ENCODE measurements around the gene DHX40.
A peak's percentile ranks its signal among the peaks of the same experiment; 100 is the strongest.
"Not testable (repeated sequence)": the region's sequence is repeated elsewhere in the genome, so short reads cannot be mapped to it uniquely, and the experiment has no call there.

Gene DHX40

GRCh38 chr17:59565171-59565958 is at the start of gene DHX40:
Gene DHX40, plus strand, starts transcription at chr17:59565610. Its CDS starts 62 bp downstream, at chr17:59565672.
- DNase-seq (ENCODE audit: low read depth in 3 of 3): peak; percentile 91 to 93 (median 93)

DNA sequence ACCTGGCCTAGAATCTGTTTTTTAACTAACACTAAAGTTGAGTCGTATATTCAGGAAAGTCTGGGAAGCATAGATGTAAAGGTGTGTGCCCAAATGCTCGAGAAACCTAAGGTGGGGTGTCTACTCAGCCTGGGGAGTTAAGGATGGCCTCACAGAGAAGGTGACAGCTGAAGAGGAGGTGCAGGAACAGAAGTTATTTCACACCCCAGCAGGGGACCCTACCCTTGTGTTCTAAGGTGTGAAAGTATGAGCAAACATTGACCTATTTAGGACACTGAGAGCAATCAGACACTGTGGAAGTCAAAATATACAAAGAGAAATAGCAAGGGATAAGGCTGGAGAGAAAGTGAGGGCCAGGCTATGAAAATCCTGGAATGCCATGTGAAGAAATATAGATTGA is 49.0 kb upstream of the DHX40 start:
- DNase-seq (ENCODE audit: low read depth in 3 of 3): no peak

- DNase-seq (ENCODE audit: low read depth in 3 of 3): no peak
These were observed 46.3 kb upstream of the DHX40 start for GRCh38 chr17:59519132-59519531.

GRCh38 chr17:59520251-59520650 is 45.2 kb upstream of the DHX40 start:
- DNase-seq (ENCODE audit: low read depth in 3 of 3): no peak

GRCh38 chr17:59521465-59522126 is 43.8 kb upstream of the DHX40 start:
- DNase-seq (ENCODE audit: low read depth in 3 of 3): peak; percentile 23 to 44 (median 34)

DNA sequence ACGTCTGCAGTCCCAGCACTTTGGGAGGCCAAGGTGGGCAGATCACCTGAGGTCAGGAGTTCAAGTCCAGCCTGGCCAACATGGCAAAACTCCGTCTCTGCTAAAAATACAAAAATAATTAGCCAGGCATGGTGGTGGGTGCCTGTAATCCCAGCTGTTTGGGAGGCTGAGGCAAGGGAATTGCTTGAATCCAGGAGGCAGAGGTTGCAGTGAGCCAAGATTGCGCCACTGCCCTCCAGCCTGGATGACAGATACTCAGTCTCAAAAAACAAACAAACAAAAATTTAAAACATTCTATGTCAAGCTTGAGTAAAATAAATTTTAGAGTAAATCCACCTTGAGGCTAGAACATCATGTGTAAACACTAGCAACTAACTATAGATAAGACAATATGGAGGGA is 40.5 kb upstream of the DHX40 start:
- DNase-seq (ENCODE audit: low read depth in 3 of 3): not testable (repeated sequence)

DNA sequence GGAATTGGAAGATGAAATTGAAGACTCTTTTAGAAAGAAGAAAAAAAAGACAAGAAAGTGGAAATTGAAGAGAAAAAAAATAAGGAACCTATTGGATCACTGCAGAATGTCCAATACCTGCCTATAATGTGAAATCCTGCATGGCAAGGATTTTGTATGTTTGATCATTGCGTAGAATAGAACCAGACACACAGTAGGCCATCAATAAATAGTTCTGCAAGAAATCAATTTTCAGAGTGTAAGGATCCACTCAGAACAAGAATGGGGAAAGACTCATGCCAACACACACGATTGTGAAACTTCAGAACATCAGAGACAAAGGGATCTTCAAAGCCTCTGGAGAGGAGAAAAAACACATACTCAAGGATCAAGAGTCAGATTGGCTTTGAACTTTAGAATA is 39.7 kb upstream of the DHX40 start:
- no peak for DNase-seq (ENCODE audit: low read depth in 3 of 3)

DNA sequence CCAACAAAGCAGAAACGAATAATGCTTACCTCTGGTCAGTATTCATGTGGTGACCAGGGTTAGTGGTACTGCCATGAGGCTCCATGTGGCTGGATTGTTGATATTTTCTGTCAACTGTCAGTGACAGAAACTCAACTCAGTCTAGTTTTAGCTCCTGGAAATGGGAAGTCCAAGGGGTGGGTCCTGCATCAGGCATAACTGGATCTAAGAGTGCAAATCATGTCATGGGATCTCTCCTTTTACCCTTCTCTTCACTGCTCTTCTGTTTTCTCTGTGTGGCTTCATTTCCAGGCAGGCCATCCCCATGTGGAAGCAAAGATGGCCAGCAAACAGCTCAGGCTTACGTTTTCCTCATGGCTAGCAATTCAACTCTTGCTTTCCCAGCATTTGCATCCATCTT is 39.0 kb upstream of the DHX40 start:
- DNase-seq (ENCODE audit: low read depth in 3 of 3): no peak

DNA sequence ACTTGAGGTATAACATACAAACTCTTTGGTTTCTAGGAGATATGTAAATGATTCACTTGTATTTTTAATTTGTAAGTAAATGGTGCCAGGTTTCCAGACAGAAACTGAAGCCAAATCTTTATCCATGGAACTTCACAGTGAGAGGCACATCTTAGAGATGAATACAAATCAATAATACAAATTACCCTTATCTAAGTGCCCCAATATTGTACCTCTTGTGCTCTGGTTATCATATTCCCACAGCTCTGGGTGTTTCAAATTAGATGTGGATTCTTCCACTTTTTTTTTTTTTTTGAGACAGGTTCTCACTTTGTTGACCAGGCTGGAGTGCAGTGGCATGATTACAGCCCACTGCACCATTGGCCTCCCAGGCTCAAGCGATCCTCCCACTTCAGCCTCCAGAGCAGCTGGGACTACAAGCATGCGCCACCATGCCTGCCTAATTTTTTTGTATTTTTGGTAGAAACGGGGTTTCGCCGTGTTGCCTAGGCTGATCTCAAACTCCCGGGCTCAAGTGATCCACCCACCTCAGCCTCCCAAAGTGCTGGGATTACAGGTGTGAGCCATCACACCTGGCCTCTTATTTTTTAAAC is 38.0 kb upstream of the DHX40 start:
- no peak for DNase-seq (ENCODE audit: low read depth in 3 of 3)

GRCh38 chr17:59527931-59528330 is 37.5 kb upstream of the DHX40 start:
- no peak for DNase-seq (ENCODE audit: low read depth in 3 of 3)

DNA sequence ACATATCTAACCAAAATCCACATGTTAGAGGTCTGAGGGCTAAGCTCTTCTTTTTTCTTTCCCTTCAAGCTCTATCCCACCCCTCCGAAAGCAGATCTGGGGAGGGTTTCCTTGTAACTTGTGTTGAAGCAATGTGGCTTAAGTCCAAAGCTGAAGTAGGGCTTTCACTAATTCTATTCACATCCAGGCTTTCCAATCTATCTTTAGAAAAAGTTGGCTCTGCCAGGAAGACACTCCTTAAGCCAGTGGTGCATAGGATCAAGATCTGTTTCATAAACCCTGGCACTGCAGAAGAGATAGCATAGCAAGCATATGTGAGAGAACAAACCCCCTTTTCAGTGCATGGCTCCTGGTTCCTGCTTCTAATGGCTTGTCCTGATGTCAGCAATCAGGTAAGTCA is 34.9 kb upstream of the DHX40 start:
- no peak for DNase-seq (ENCODE audit: low read depth in 3 of 3)

DNA sequence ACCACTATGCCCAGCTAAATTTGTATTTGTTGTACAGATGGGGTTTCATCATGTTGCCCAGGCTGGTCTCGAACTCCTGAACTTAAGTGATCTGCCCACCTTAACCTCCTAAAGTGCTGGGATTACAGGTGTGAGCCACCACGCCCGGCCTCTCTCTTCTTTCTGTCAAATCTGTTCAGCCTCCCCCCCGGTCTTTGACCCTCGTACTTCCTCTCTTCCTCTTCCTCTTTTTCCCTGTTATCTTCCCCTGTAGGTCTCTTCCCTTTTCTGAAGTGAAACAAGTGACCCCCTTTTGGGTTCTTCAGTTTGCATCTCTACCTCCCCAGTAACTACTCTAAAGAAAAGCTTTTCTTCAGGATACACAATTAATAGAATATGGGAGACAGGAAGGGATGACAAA is 31.7 kb upstream of the DHX40 start:
- no peak for DNase-seq (ENCODE audit: low read depth in 3 of 3)

- no peak for DNase-seq (ENCODE audit: low read depth in 3 of 3)
These were observed 30.8 kb upstream of the DHX40 start for GRCh38 chr17:59534583-59534982.

DNA sequence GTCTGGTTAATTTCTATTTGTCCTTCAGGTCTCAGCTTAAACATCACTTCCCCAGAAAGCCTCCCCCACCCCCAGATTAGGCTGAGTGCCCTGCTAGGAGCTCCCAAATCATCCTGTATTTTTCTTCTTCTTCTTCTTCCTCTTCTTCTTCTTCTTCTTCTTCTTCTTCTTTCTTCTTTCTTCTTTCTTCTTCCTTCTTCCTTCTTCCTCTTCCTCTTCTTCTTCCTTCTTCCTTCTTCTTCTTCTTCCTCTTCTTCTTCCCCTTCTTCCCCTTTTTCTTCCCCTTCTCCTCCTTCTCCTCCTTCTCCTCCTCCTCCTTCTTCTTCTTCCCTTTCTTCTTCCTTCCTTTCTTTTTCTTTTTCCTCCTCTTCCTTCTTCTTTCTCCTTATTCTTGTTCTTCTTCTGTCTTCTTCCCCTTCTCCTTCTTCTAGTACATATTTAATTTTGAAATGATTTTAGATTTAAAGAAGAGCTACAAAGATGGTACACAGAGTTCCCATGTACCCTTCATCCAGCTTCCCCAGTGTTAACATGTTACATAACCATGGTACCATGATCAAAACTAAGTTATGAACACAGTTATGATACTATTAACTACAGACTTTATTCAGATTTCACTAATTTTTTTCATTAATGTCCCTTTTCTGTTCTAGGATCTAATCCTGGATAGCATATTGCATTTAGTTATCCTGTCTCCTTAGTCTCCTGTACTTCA is 27.1 kb upstream of the DHX40 start:
- no peak for DNase-seq (ENCODE audit: low read depth in 3 of 3)

DNA sequence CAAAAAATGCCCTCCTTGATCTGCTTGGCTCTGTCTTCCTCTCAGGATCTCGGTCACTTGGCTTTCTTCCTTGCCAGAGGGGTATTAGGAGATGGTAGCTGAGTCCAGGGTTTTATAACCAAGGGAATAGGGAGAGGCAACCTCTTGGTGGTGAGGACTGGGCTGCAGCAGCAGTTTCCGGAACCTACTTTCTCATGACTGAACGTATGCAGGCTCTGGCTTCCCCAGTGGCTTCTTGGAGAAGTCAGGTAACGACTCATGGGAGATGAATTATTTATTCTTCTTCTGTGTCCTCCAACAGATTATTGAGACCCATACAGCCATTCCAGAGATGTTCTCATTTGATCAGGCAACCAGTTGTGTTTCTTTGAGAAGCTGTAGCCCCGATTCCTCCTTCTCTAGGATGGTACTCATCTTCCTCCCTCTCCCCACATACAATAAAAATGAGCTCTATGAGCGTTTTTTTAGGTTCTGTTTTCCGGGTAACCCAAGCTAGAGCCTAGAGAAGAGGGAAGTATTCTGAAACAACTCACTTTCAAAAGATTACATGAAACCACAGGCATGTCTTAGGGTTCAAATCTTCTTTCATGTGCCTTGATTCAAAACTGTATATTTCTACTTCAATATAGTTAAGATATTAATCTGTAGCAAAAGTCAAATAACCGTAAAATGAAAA is 22.3 kb upstream of the DHX40 start:
- DNase-seq (ENCODE audit: low read depth in 3 of 3): no peak

DNA sequence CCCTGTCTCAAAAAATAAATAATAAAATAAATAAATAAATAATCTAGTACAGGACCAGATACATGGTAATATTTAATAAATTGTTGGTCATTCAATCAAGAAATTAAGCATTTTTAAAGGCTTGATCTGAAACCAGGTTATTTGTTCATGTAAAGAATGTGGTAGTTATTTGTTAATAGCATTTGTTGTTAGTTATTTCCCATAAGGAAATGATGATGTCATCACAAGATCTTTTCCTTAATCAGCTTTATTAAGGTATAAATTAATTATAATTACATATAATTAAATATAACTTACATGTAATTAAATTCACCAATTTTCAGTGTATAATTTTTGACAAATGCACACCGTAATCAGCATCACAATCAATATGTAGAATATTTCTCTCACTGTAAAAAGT is 19.5 kb upstream of the DHX40 start:
- DNase-seq (ENCODE audit: low read depth in 3 of 3): no peak

- no peak for DNase-seq (ENCODE audit: low read depth in 3 of 3)
These were observed 18.1 kb upstream of the DHX40 start for GRCh38 chr17:59547131-59547915.

- DNase-seq (ENCODE audit: low read depth in 3 of 3): not testable (repeated sequence)
These were observed 16.4 kb upstream of the DHX40 start for GRCh38 chr17:59548985-59549384.

- DNase-seq (ENCODE audit: low read depth in 3 of 3): no peak
These were observed 14.7 kb upstream of the DHX40 start for GRCh38 chr17:59550703-59551102.

- no peak for DNase-seq (ENCODE audit: low read depth in 3 of 3)
These were observed 7.4 kb upstream of the DHX40 start for GRCh38 chr17:59558039-59558438.

DNA sequence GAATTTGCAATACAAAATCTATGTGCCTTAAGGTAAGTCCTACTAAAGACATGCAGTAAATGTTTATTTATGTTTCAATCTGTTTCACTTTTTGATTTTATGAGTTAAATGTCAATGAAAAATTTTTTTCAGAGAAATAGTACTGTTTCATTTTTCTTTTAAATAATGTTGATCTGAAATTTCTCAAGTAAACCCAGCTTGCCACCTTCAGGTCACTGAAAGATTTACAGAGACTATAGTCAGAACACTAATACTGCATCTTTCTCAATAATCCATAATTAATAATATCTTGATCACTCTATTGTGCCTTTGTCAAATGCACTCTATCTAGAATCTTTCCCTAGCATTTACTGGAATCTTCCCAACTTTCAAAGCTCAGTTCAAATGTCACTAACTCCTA is 6.5 kb upstream of the DHX40 start:
- no peak for DNase-seq (ENCODE audit: low read depth in 3 of 3)

All from stimulated activated CD4-positive, alpha-beta T cell treated with anti-CD3 and anti-CD28 coated beads, TNF-alpha, amount 100 ng/mL, for 4 hours (primary cell).